ENCODE results near the gene SNAPIN.

DNA sequence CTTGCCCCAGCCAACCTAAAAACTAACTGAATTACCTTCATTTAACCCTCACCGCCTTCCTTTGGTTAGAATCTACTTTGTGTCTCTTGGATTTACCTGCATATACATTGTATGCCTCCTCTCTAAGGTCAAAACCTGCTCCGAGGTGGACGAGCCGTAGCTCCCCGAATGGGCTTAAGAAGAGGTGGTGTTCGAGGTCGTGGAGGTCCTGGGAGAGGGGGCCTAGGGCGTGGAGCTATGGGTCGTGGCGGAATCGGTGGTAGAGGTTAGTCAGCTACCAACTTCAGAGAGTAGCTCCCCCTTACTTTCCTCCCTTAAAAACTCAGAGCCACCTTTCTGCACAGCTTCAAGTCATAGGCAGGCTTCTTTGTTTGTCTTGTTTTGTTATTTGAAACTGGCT is 15.4 kb upstream of the SNAPIN start:
- TF ChIP-seq, protein P1, sequence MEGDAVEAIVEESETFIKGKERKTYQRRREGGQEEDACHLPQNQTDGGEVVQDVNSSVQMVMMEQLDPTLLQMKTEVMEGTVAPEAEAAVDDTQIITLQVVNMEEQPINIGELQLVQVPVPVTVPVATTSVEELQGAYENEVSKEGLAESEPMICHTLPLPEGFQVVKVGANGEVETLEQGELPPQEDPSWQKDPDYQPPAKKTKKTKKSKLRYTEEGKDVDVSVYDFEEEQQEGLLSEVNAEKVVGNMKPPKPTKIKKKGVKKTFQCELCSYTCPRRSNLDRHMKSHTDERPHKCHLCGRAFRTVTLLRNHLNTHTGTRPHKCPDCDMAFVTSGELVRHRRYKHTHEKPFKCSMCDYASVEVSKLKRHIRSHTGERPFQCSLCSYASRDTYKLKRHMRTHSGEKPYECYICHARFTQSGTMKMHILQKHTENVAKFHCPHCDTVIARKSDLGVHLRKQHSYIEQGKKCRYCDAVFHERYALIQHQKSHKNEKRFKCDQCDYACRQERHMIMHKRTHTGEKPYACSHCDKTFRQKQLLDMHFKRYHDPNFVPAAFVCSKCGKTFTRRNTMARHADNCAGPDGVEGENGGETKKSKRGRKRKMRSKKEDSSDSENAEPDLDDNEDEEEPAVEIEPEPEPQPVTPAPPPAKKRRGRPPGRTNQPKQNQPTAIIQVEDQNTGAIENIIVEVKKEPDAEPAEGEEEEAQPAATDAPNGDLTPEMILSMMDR (IDR thresholded peaks at IDR 0.05; ENCODE audit: low read length), result no peak
- no peak for TF ChIP-seq EZH2 (IDR thresholded peaks at IDR 0.05; ENCODE audit: borderline replicate concordance, low read length)
